ENCODE data around the gene PREX1.

DNA sequence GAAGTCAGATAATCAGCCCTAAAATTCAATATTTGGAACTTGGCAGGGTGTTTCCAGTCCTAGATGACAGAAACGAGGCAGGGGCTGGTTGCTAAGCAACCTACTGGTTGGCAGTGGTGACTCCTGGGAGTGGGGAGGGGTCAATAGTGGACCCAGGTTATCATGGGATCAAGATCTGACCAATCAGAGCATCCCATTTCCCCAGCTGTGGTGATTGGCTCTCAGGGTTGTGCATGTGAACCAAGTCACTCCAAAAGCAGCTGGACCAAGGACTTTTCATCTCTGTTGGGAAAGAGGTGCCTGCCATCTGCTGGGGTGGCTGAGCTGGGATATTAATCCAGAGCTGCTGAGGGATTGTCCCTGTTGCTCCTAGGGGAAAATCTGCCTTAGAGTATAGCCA, 253.4 kb downstream of the PREX1 start:
- TF ChIP-seq, protein P1, sequence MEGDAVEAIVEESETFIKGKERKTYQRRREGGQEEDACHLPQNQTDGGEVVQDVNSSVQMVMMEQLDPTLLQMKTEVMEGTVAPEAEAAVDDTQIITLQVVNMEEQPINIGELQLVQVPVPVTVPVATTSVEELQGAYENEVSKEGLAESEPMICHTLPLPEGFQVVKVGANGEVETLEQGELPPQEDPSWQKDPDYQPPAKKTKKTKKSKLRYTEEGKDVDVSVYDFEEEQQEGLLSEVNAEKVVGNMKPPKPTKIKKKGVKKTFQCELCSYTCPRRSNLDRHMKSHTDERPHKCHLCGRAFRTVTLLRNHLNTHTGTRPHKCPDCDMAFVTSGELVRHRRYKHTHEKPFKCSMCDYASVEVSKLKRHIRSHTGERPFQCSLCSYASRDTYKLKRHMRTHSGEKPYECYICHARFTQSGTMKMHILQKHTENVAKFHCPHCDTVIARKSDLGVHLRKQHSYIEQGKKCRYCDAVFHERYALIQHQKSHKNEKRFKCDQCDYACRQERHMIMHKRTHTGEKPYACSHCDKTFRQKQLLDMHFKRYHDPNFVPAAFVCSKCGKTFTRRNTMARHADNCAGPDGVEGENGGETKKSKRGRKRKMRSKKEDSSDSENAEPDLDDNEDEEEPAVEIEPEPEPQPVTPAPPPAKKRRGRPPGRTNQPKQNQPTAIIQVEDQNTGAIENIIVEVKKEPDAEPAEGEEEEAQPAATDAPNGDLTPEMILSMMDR (conservative IDR thresholded peaks at IDR 0.05 in 1 of 2, IDR thresholded peaks at IDR 0.05 in 1 of 2; ENCODE audit: low read depth in 1 of 2, low read length in 2 of 2) = no peak
- no peak for TF ChIP-seq EZH2 (IDR thresholded peaks at IDR 0.05; ENCODE audit: low read length, missing control alignments)

All from fibroblast of lung (primary cell).